Measurements from ENCODE around the gene POR.
"Not testable (repeated sequence)": the region's sequence is repeated elsewhere in the genome, so short reads cannot be mapped to it uniquely, and the experiment has no call there.

The POR gene

GRCh38 chr7:75887669-75888369, 27.1 kb upstream of the POR start:
- DNase-seq, result no peak

GRCh38 chr7:75888464-75889222, 26.3 kb upstream of the POR start:
- no peak for DNase-seq

GRCh38 chr7:75889223-75889825, 25.6 kb upstream of the POR start:
- no peak for DNase-seq

GRCh38 chr7:75889826-75890225, 25.1 kb upstream of the POR start:
- no peak for DNase-seq

GRCh38 chr7:75891237-75891636, 23.7 kb upstream of the POR start:
- not testable (repeated sequence) for DNase-seq

GRCh38 chr7:75891815-75892411, 23.0 kb upstream of the POR start:
- DNase-seq, result no peak

- DNase-seq, result no peak
These were observed 22.2 kb upstream of the POR start for GRCh38 chr7:75892634-75893272.

GRCh38 chr7:75896803-75897327, 18.1 kb upstream of the POR start:
- DNase-seq, result no peak

GRCh38 chr7:75900617-75901315, 14.2 kb upstream of the POR start:
- DNase-seq, result no peak

- DNase-seq, result no peak
These were observed 9.0 kb upstream of the POR start for GRCh38 chr7:75905785-75906604.

- no peak for DNase-seq
These were observed 7.8 kb upstream of the POR start for GRCh38 chr7:75906991-75907667.

GRCh38 chr7:75907668-75908039, 7.3 kb upstream of the POR start:
- not testable (repeated sequence) for DNase-seq

- DNase-seq, result no peak
These were observed 5.3 kb upstream of the POR start for GRCh38 chr7:75909521-75910132.

GRCh38 chr7:75911186-75911585, 3.8 kb upstream of the POR start:
- DNase-seq, result not testable (repeated sequence)

GRCh38 chr7:75913437-75913836, 1.5 kb upstream of the POR start:
- DNase-seq, result no peak

GRCh38 chr7:75914169-75914654, 743 bp upstream of the POR start:
- DNase-seq, result no peak

GRCh38 chr7:75915416-75916156, 631 bp downstream of the POR start:
- DNase-seq, result no peak

- DNase-seq, result no peak
These were observed 1.3 kb downstream of the POR start for GRCh38 chr7:75916259-75916658.

All from activated T-cell treated with anti-CD3 and anti-CD28 coated beads for 4 hours (primary cell).